Coronary artery (tissue), 2 donors: ENCODE measurements around the gene KCNMB4.
"Not testable (repeated sequence)": the region's sequence is repeated elsewhere in the genome, so short reads cannot be mapped to it uniquely, and the experiment has no call there.

Source experiments
- DNase-seq: peaks from one replicate; pipeline ENCODE4 v3.0.0-alpha.2; 2017; ENCODE audit warnings: low spot score
- H3K27ac ChIP-seq, 2 donors: fragments of 200-600 bp; sonication (generic); one replicate each; pipeline ENCODE4 v1.5.1; 2016 to 2019
- H3K4me3 ChIP-seq: fragments of 200-600 bp; sonication (generic); 2 replicates; pipeline ENCODE4 v1.5.1; 2016; ENCODE audit warnings: mild to moderate bottlenecking, moderate library complexity
- CTCF ChIP-seq: fragments of 200-600 bp; sonication (generic); IDR thresholded peaks from one replicate; pipeline ENCODE4 v1.5.1; 2019; ENCODE audit warnings: antibody characterized with exemption

KCNMB4 gene

DNA sequence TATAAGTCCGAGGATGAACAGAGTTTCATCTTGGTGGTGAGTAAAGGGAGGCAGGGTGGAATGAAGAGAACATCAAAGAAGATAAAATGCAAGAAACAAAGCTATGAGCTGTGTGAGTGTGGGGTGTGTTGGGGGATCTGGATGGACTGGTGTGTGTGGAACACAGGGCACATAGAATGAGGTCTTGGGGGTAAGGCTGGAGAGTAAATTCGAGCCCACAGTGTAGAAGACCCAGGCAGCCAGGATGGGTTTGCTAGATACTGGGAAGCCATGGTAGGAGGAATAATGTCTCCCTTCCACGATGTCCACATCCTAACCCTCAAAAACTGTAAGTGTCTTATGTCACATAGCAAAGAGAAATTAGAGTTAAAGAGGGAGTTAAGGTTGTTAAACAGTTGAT lies 6.8 kb downstream of the KCNMB4 start:
- no peak for TF ChIP-seq CTCF
- no peak overlapping the region for H3K27ac ChIP-seq
- no peak overlapping the region for H3K4me3 ChIP-seq
- DNase-seq = no peak

DNA sequence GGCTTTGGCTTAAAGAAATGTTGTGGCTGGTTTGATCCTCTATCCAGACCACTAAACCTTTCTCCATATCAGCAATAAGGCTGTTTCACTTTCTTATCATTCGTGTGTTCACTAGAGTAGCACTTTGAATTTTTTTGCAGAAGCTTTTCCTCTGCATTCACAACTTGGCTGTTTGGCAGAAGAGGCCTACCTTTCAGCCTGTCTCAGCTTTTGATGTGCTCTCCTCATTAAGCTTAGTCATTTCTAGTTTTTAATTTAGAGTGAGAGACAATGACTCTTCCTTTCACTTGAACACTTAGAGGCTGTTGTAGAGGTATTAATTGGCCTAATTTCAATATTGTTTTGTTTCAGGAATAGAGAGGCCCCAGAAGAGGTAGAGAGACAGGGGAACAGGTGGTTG lies 13.8 kb downstream of the KCNMB4 start:
- H3K4me3 ChIP-seq = no peak overlapping the region
- no peak overlapping the region for H3K27ac ChIP-seq
- no peak for DNase-seq
- TF ChIP-seq CTCF = no peak

- H3K27ac ChIP-seq = no peak overlapping the region
- no peak for DNase-seq
- no peak overlapping the region for H3K4me3 ChIP-seq
- TF ChIP-seq CTCF = no peak
Observed at GRCh38 chr12:70383484-70383883, 17.4 kb downstream of the KCNMB4 start.

DNA sequence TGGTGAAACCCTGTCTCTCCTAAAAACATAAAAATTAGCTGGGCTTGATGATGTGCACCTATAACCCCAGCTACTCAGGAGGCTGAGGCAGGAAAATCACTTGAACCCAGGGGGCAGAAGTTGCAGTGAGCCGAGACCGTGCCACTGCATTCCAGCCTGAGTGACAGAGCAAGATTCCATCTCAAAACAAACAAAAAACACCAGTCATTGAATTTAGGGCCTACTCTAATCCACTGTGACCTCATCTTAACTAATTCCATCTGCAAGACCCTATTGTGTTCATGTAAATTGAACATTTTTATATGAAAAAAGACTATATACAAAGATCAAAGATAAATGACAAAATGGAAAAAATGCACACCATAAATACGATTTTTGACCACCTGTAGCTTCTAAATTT lies 17.8 kb downstream of the KCNMB4 start:
- no peak for TF ChIP-seq CTCF
- DNase-seq = no peak
- no peak overlapping the region for H3K4me3 ChIP-seq
- no peak overlapping the region for H3K27ac ChIP-seq

DNA sequence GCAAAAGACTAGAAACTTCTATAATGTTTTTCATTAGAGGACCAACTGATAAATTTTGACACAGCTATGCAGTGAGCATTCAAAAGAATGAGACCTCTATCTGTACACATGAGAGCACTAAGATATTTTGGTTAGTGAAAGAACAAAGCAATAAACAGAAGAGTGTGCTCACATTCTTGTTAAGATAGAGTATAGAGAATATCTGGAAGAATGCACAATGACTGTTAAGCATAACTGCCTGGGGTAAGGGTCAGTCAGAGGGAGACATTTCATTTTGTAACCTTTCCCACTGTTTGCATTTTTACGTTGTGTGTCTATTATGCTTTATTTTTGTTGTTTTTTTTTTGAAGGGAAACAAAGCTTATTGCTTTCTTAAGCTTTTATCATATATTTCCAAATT lies 20.7 kb downstream of the KCNMB4 start:
- no peak for DNase-seq
- H3K27ac ChIP-seq = no peak overlapping the region
- no peak for TF ChIP-seq CTCF

DNA sequence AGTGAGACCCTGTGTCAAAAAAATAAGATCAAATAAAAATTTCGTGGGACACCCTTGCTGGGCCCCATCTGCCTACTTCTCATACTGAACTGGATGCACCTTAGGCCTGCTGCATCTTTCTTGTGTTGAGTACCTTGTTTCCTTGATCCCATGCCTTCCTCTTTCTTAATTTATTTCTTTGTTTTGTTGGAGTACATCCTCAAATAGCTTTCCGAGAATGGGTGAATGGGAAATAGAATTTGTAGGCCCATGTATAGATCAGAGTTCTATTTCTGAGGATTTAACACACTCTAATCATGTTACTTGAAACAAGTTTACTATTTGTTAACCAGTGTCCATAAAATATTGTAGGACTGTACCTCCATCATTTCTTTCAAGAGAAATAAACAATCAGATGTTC lies 23.6 kb downstream of the KCNMB4 start:
- H3K4me3 ChIP-seq = no peak overlapping the region
- TF ChIP-seq CTCF = no peak
- no peak overlapping the region for H3K27ac ChIP-seq
- DNase-seq = no peak

More for the DNA sequence above, 20.7 kb downstream of the KCNMB4 start:
- H3K4me3 ChIP-seq = no peak overlapping the region

GRCh38 chr12:70392631-70393030 lies 26.5 kb downstream of the KCNMB4 start:
- DNase-seq, H3K27ac ChIP-seq, H3K4me3 ChIP-seq: not testable (repeated sequence)

- TF ChIP-seq CTCF = no peak
- DNase-seq = no peak
- H3K4me3 ChIP-seq = no peak overlapping the region
- H3K27ac ChIP-seq = no peak overlapping the region
Observed at GRCh38 chr12:70393787-70394499, 27.9 kb downstream of the KCNMB4 start.
